ENCODE measurements around the gene CSH1. TPM values are rescaled to one million over a fixed set of nuclear protein-coding genes. Genes with fewer than 3 reads are reported as not detected.
"Not testable (repeated sequence)": the region's sequence is repeated elsewhere in the genome, so short reads cannot be mapped to it uniquely, and the experiment has no call there.

Gene CSH1
- polyA plus RNA-seq, 1 of the 3 experiments (the other 2 are of a cell fraction), result not detected

DNA sequence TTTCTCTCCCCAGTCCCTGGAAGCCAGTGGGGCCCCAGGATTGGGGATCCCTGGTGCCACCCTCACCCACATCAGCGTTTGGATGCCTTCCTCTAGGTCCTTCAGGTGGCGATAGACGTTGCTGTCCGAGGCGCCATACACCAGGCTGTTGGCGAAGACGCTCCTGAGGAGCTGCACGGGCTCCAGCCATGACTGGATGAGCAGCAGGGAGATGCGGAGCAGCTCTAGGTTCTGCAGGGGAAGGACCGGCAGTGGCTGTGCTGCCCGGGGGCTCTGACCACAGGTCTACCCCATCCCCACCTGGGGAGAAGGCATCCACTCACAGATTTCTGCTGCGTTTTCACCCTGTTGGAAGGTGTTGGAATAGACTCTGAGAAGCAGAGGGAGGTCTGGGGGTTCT lies 15.7 kb downstream of the CSH1 start (continued):
- TF ChIP-seq, protein P1, sequence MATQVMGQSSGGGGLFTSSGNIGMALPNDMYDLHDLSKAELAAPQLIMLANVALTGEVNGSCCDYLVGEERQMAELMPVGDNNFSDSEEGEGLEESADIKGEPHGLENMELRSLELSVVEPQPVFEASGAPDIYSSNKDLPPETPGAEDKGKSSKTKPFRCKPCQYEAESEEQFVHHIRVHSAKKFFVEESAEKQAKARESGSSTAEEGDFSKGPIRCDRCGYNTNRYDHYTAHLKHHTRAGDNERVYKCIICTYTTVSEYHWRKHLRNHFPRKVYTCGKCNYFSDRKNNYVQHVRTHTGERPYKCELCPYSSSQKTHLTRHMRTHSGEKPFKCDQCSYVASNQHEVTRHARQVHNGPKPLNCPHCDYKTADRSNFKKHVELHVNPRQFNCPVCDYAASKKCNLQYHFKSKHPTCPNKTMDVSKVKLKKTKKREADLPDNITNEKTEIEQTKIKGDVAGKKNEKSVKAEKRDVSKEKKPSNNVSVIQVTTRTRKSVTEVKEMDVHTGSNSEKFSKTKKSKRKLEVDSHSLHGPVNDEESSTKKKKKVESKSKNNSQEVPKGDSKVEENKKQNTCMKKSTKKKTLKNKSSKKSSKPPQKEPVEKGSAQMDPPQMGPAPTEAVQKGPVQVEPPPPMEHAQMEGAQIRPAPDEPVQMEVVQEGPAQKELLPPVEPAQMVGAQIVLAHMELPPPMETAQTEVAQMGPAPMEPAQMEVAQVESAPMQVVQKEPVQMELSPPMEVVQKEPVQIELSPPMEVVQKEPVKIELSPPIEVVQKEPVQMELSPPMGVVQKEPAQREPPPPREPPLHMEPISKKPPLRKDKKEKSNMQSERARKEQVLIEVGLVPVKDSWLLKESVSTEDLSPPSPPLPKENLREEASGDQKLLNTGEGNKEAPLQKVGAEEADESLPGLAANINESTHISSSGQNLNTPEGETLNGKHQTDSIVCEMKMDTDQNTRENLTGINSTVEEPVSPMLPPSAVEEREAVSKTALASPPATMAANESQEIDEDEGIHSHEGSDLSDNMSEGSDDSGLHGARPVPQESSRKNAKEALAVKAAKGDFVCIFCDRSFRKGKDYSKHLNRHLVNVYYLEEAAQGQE (IDR thresholded peaks at IDR 0.05; ENCODE audit: low read depth, low read length), result no peak
- TF ChIP-seq ELF1 (IDR thresholded peaks at IDR 0.05), result no peak
- TF ChIP-seq, protein P2, sequence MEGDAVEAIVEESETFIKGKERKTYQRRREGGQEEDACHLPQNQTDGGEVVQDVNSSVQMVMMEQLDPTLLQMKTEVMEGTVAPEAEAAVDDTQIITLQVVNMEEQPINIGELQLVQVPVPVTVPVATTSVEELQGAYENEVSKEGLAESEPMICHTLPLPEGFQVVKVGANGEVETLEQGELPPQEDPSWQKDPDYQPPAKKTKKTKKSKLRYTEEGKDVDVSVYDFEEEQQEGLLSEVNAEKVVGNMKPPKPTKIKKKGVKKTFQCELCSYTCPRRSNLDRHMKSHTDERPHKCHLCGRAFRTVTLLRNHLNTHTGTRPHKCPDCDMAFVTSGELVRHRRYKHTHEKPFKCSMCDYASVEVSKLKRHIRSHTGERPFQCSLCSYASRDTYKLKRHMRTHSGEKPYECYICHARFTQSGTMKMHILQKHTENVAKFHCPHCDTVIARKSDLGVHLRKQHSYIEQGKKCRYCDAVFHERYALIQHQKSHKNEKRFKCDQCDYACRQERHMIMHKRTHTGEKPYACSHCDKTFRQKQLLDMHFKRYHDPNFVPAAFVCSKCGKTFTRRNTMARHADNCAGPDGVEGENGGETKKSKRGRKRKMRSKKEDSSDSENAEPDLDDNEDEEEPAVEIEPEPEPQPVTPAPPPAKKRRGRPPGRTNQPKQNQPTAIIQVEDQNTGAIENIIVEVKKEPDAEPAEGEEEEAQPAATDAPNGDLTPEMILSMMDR (IDR thresholded peaks at IDR 0.05), result no peak

- H3K9me3 ChIP-seq; H3K27ac ChIP-seq (ENCODE audit: low read depth in 2 of 2, low read length in 1 of 2); DNase-seq; POLR2A ChIA-PET; H3F3A ChIP-seq (replicated peaks; ENCODE audit: insufficient read depth); H3K4me3 ChIP-seq (ENCODE audit: low read depth in 2 of 2, low read length in 1 of 2); H3K79me2 ChIP-seq (ENCODE audit: insufficient read depth); H3K9ac ChIP-seq; H3K4me2 ChIP-seq; H2AFZ ChIP-seq (ENCODE audit: low read depth); H4K20me1 ChIP-seq (ENCODE audit: insufficient read depth); H3K27me3 ChIP-seq (ENCODE audit: insufficient read depth); H3K4me1 ChIP-seq (ENCODE audit: control insufficient read depth in 1 of 2, insufficient read depth in 2 of 2, low read depth in 1 of 2, low read length in 1 of 2); H3K36me3 ChIP-seq (replicated peaks in 1 of 2; ENCODE audit: control insufficient read depth in 1 of 2, insufficient read depth in 2 of 2, low read length in 1 of 2); H3K9me2 ChIP-seq: not testable (repeated sequence)
- CTCF ChIA-PET, result interaction anchor here (1.6 to 1.8 kb wide), 2 partner anchors 11 to 12 kb away, joined by 6 to 8 read pairs; no protein-coding TSS in a partner anchor
- 53% methylated on average over 9 of the region's 9 CpGs for WGBS (ENCODE audit: low lambda C conversion rate)
These were observed 18.0 kb downstream of the CSH1 start for GRCh38 chr17:63878413-63878812.

GRCh38 chr17:63874693-63875092 lies 21.7 kb downstream of the CSH1 start:
- H3K79me2 ChIP-seq (ENCODE audit: insufficient read depth); H3K9me3 ChIP-seq; H3K4me2 ChIP-seq; H3K36me3 ChIP-seq (replicated peaks in 1 of 2; ENCODE audit: control insufficient read depth in 1 of 2, insufficient read depth in 2 of 2, low read length in 1 of 2); H3F3A ChIP-seq (replicated peaks; ENCODE audit: insufficient read depth); H3K27ac ChIP-seq (ENCODE audit: low read depth in 2 of 2, low read length in 1 of 2); H3K27me3 ChIP-seq (ENCODE audit: insufficient read depth); H3K9me2 ChIP-seq; H3K4me1 ChIP-seq (ENCODE audit: control insufficient read depth in 1 of 2, insufficient read depth in 2 of 2, low read depth in 1 of 2, low read length in 1 of 2); H3K9ac ChIP-seq; H4K20me1 ChIP-seq (ENCODE audit: insufficient read depth); POLR2A ChIA-PET; DNase-seq; H2AFZ ChIP-seq (ENCODE audit: low read depth); H3K4me3 ChIP-seq (ENCODE audit: low read depth in 2 of 2, low read length in 1 of 2): not testable (repeated sequence)
- CTCF ChIA-PET, result interaction anchor here (0.6 to 0.7 kb wide), 2 partner anchors 9 to 44 kb away, joined by 3 to 4 read pairs; no protein-coding TSS in a partner anchor
- WGBS (ENCODE audit: low lambda C conversion rate), result 69% methylated on average over 5 of the region's 6 CpGs
